ENCODE measurements around the gene TUBB1.

Gene TUBB1

GRCh38 chr20:59044796-59045195, 25.6 kb downstream of the TUBB1 start:
- DNase-seq, result no peak

GRCh38 chr20:59046862-59047261, 27.6 kb downstream of the TUBB1 start:
- DNase-seq, result no peak

- no peak for DNase-seq
Observed at GRCh38 chr20:59047938-59048680, 28.9 kb downstream of the TUBB1 start.

GRCh38 chr20:59048681-59049030, 29.4 kb downstream of the TUBB1 start:
- no peak for DNase-seq

- no peak for DNase-seq
Observed at GRCh38 chr20:59050437-59050836, 31.2 kb downstream of the TUBB1 start.

GRCh38 chr20:59051666-59052185, 32.5 kb downstream of the TUBB1 start:
- no peak for DNase-seq

- no peak for DNase-seq
Observed at GRCh38 chr20:59055302-59055701, 36.1 kb downstream of the TUBB1 start.

- no peak for DNase-seq
Observed at GRCh38 chr20:59062081-59062480, 42.9 kb downstream of the TUBB1 start.

- no peak for DNase-seq
Observed at GRCh38 chr20:59063358-59064213, 44.4 kb downstream of the TUBB1 start.

- no peak for DNase-seq
Observed at GRCh38 chr20:59064214-59064722, 45.0 kb downstream of the TUBB1 start.

GRCh38 chr20:59068534-59068933, 49.3 kb downstream of the TUBB1 start:
- no peak for DNase-seq

- DNase-seq, result no peak
Observed at GRCh38 chr20:59069026-59069425, 49.8 kb downstream of the TUBB1 start.

- DNase-seq, result no peak
Observed at GRCh38 chr20:59071216-59071615, 52.0 kb downstream of the TUBB1 start.

- no peak for DNase-seq
Observed at GRCh38 chr20:59073582-59073981, 54.4 kb downstream of the TUBB1 start.

GRCh38 chr20:59074456-59074855, 55.2 kb downstream of the TUBB1 start:
- DNase-seq, result no peak

GRCh38 chr20:59075934-59076508, 56.8 kb downstream of the TUBB1 start:
- DNase-seq, result no peak

All from activated naive CD4-positive, alpha-beta T cell (primary cell).